Measurements from ENCODE around the gene NUDCD3.

GRCh38 chr7:44470628-44471245, 19.7 kb downstream of the NUDCD3 start:
- TF ChIP-seq EZH2phosphoT487 (IDR thresholded peaks at IDR 0.05; ENCODE audit: borderline replicate concordance, low read length) (no peak), CTCF (IDR thresholded peaks at IDR 0.05; ENCODE audit: low read depth, low read length, poor library complexity, severe bottlenecking) (no peak)
